ENCODE measurements around the gene PRKAR2B. TPM values are rescaled to one million over a fixed set of nuclear protein-coding genes. Genes with fewer than 3 reads are reported as not detected.

Gene PRKAR2B
- total and polyA plus RNA-seq, 2 donors (not counting 1 experiment from before 2014, with no cell fraction given): 6.5 to 14.7 TPM

GRCh38 chr7:107128748-107129147, 84.2 kb downstream of the PRKAR2B start:
- DNase-seq (ENCODE audit: low read depth in 2 of 2): no peak
- no peak for TF ChIP-seq CTCF (conservative IDR thresholded peaks at IDR 0.05 in 1 of 2, IDR thresholded peaks at IDR 0.05 in 1 of 2; ENCODE audit: low read depth in 1 of 2, low read length in 2 of 2)
- TF ChIP-seq EZH2 (IDR thresholded peaks at IDR 0.05; ENCODE audit: low read length, missing control alignments): no peak
- no peak overlapping the region for H3K4me3 ChIP-seq (replicated peaks in 1 of 4; ENCODE audit: control extremely low read depth in 1 of 4, insufficient read depth in 1 of 4, low read depth in 3 of 4, low read length in 4 of 4)
- no peak overlapping the region for H3K4me2 ChIP-seq (ENCODE audit: extremely low read depth, insufficient read depth, low read length)
- H4K20me1 ChIP-seq (ENCODE audit: control insufficient read depth, extremely low read depth, insufficient read depth, low read length): no peaks in the 10 kb centered on the region
- no peak overlapping the region for H3K27ac ChIP-seq (ENCODE audit: insufficient read depth, low read length)
- H2AFZ ChIP-seq (ENCODE audit: low read length): no peak overlapping the region
- H3K9ac ChIP-seq (ENCODE audit: insufficient read depth, low read length): no peak overlapping the region
- H3K4me1 ChIP-seq (ENCODE audit: control insufficient read depth, extremely low read depth, insufficient read depth, low read length): no peaks in the 10 kb centered on the region
- no peaks in the 10 kb centered on the region for H3K9me3 ChIP-seq (ENCODE audit: control insufficient read depth, insufficient read depth, low read depth, low read length)
- H3K36me3 ChIP-seq (ENCODE audit: control insufficient read depth, insufficient read depth, low read length): no peaks in the 10 kb centered on the region
- H3K27me3 ChIP-seq (ENCODE audit: control insufficient read depth, insufficient read depth, low read length): no peaks in the 10 kb centered on the region
- no peaks in the 10 kb centered on the region for H3K79me2 ChIP-seq (ENCODE audit: control insufficient read depth, insufficient read depth, low read length)

- no peak overlapping the region for H3K4me3 ChIP-seq (replicated peaks in 1 of 4; ENCODE audit: control extremely low read depth in 1 of 4, insufficient read depth in 1 of 4, low read depth in 3 of 4, low read length in 4 of 4)
- H3K79me2 ChIP-seq (ENCODE audit: control insufficient read depth, insufficient read depth, low read length): no peaks in the 10 kb centered on the region
- H3K36me3 ChIP-seq (ENCODE audit: control insufficient read depth, insufficient read depth, low read length): no peaks in the 10 kb centered on the region
- H3K9ac ChIP-seq (ENCODE audit: insufficient read depth, low read length): no peak overlapping the region
- no peaks in the 10 kb centered on the region for H3K9me3 ChIP-seq (ENCODE audit: control insufficient read depth, insufficient read depth, low read depth, low read length)
- H2AFZ ChIP-seq (ENCODE audit: low read length): no peak overlapping the region
- no peak overlapping the region for H3K27ac ChIP-seq (ENCODE audit: insufficient read depth, low read length)
- peak in 1 of 2 donors; percentile 25 for TF ChIP-seq CTCF (conservative IDR thresholded peaks at IDR 0.05 in 1 of 2, IDR thresholded peaks at IDR 0.05 in 1 of 2; ENCODE audit: low read depth in 1 of 2, low read length in 2 of 2)
- no peak for TF ChIP-seq EZH2 (IDR thresholded peaks at IDR 0.05; ENCODE audit: low read length, missing control alignments)
- H3K4me1 ChIP-seq (ENCODE audit: control insufficient read depth, extremely low read depth, insufficient read depth, low read length): no peaks in the 10 kb centered on the region
- H3K27me3 ChIP-seq (ENCODE audit: control insufficient read depth, insufficient read depth, low read length): no peaks in the 10 kb centered on the region
- no peaks in the 10 kb centered on the region for H4K20me1 ChIP-seq (ENCODE audit: control insufficient read depth, extremely low read depth, insufficient read depth, low read length)
- peak in 1 of 2 donors; percentile 48 for DNase-seq (ENCODE audit: low read depth in 2 of 2)
- H3K4me2 ChIP-seq (ENCODE audit: extremely low read depth, insufficient read depth, low read length): no peak overlapping the region
Measured at GRCh38 chr7:107130487-107131220, 86.1 kb downstream of the PRKAR2B start.

- Histone ChIP-seq H3K79me2 (ENCODE audit: control insufficient read depth, insufficient read depth, low read length) (no peaks in the 10 kb centered on the region), H3K27me3 (ENCODE audit: control insufficient read depth, insufficient read depth, low read length) (no peaks in the 10 kb centered on the region), H3K4me3 (replicated peaks in 1 of 4; ENCODE audit: control extremely low read depth in 1 of 4, insufficient read depth in 1 of 4, low read depth in 3 of 4, low read length in 4 of 4) (no peak overlapping the region), H3K9me3 (ENCODE audit: control insufficient read depth, insufficient read depth, low read depth, low read length) (no peaks in the 10 kb centered on the region), H3K9ac (ENCODE audit: insufficient read depth, low read length) (no peak overlapping the region), H3K36me3 (ENCODE audit: control insufficient read depth, insufficient read depth, low read length) (no peaks in the 10 kb centered on the region), H2AFZ (ENCODE audit: low read length) (no peak overlapping the region), H3K27ac (ENCODE audit: insufficient read depth, low read length) (no peak overlapping the region), H3K4me1 (ENCODE audit: control insufficient read depth, extremely low read depth, insufficient read depth, low read length) (no peaks in the 10 kb centered on the region), H3K4me2 (ENCODE audit: extremely low read depth, insufficient read depth, low read length) (no peak overlapping the region), H4K20me1 (ENCODE audit: control insufficient read depth, extremely low read depth, insufficient read depth, low read length) (no peaks in the 10 kb centered on the region)
- DNase-seq (ENCODE audit: low read depth in 2 of 2): no peak
- no peak for TF ChIP-seq EZH2 (IDR thresholded peaks at IDR 0.05; ENCODE audit: low read length, missing control alignments)
- TF ChIP-seq CTCF (conservative IDR thresholded peaks at IDR 0.05 in 1 of 2, IDR thresholded peaks at IDR 0.05 in 1 of 2; ENCODE audit: low read depth in 1 of 2, low read length in 2 of 2): no peak
Measured at GRCh38 chr7:107133396-107133795, 88.9 kb downstream of the PRKAR2B start.
